CD4-positive, alpha-beta T cell treated with Interleukin-12 subunit alpha and Interleukin-12 subunit beta, for 1 hour (primary cell): ENCODE data around the gene CCDC92.

ENCODE experiments used
- DNase-seq: peaks from one replicate; pipeline ENCODE4 v3.0.0-alpha.2; 2020

Gene CCDC92

DNA sequence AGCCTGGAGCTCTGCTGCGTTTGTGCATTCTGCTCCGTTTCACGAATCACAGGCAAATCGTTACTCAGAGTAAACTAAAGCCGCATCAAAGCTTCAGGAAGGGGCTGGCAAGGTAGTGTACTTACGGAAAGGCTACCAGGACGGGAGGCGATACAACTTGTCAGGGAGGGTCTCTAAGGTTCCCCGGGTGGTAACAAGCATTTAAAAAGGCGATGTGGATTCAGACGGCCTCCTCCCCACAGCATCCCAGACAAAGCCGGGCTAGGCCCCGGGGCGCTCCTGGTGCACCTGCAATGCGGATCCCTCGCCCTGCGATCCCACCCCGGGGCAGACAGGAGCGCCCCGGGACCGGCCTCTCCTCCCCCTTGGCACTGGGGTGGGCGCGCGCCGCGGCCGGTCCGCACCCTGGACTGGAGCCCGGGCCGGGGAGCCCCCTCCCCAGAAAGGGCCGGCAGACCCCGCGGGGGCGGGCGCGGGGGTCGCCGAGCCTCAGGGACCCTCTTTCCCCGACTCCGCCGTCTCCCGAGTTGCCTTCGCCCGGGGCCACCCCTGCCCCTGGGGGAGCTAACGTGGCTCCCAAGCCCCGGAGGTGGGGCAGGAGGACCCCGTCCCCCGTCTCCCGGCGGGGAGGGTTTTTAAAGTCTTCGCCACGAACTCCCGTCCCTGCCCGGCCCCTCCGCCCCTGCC, 718 bp downstream of the CCDC92 start:
- DNase-seq: peak; percentile 40

GRCh38 chr12:123971449-123971769, 1.2 kb downstream of the CCDC92 start:
- DNase-seq: no peak

DNA sequence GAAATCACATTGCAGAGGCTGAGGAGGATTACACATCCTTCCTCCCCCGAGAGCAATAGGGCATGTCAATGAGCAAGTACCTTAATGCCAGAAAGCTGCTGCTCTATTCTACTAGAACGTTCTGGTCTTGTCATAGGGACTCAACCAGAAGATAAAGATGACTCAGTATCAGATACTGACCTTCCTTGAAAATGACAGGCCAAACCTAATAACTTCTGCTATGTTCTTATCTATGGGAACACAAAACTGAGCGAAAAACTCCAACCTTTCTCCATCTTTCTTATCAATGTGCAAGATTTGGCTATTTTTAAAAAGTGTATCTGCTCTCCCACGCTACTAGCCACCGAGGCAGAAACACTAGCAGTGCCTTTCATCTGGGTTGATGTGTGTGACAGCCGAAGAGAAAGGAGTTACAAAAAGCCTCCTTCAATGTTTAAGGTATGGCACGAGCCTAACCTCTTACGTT, 5.5 kb downstream of the CCDC92 start:
- DNase-seq: no peak

DNA sequence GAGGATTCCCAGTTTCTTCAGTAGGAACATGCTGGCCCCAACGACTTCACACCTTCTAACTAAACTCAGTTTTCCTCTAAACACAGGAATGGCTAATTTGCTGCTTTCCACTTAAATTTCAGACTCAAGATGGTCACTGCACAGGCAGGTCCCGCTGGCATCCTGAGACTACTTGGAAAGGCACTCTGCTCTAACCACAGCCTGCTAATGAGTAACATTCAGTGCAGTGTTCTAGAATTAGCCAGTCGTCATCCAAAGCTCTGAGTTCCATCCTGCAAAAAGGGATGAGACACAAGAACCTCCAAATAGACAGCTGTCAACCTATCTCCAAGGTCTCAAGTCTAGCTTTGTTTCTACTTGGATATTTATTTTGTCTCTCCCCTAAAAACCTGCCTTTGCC, 6.0 kb downstream of the CCDC92 start:
- DNase-seq: no peak

DNA sequence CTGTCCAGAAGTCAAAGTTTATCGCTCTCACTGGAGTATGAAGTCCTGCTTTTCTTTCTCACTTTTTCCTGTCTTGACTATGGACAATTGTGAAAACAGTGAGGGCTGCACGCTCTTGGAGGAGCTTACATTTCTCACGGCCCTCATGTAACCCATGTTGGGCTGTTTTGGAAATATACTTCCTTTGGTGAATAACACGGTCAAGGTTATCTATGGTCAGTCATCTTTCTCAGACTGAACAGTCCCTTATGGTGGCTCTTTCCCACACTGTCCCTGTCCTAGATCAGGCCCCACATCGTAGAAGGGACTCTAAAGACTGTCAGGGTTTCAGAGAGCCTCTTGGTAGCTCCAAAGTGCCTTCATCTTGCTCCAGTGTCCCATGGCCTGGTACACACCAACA, 7.2 kb downstream of the CCDC92 start:
- no peak for DNase-seq

DNA sequence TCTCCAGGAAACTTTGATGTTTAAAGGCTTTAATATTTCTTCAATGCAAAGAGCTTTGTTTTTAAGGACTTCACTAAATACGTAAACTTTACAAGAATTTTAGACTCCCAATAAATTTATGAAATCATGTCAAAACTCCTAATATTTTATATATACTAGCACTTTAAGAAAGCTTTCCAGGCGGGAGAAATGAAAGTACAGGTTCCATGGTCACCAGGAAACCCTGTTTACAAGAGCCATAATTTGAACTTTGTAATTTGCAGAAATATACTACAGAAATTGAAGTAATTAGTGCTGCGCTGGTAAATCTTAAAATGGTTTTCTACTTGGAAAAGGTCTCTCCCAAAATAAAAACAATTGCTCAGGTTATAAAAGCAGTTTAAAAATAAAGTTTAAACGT, 8.8 kb downstream of the CCDC92 start:
- DNase-seq: no peak

DNA sequence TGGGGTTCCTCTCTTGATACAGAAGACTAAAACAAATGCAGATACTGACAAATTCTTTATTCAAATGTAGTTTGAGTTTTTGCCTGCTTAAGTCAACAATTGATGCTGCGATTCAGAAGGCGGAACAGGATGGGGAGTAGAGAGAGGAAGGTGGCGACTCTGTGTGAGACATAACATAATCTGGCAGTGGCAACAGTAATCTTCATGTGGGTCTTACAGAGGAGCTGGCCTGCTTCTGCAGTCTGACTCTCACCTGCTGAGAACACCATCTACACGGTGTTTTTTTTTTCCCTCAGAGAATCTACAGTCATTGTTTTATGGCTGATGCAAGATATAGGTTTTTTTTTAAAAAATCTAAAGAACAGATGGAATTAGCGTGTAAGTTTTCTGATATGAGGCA, 10.1 kb downstream of the CCDC92 start:
- DNase-seq: no peak

DNA sequence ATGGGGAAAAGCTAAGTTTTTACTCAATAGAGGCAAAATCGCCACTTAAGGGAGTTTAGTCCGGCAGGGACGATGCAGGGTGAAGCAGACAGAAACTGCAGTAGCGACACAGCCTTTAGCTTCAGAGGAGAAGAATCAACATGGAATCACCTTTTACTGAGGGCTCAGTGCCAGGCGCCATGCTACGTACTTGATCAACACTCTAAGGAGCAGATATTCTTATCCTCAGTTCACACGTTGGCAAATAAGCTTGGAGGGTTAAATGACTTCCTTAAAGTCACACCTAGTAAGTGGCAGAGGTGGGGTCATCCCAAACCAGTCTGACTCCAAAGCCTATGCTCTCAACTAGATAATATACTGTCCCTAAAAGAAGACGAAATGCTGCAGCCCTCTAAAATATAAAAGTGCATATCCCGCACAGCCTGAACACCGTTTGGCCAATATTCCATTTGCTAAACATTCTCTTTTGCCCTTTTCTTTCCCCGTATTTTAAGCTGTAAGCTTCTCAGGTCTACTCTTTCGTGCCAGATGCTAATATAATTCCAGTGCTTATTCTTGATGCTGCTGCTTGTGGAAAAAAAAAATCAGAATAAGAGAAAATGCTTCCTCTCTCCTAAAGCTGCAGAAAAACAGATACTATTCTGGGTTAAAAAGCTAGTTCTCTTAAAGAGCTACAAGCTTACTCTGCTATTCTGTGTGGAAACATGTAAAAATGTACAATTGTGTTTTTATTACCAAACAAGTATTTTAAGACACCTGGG, 10.9 kb downstream of the CCDC92 start:
- DNase-seq: no peak

DNA sequence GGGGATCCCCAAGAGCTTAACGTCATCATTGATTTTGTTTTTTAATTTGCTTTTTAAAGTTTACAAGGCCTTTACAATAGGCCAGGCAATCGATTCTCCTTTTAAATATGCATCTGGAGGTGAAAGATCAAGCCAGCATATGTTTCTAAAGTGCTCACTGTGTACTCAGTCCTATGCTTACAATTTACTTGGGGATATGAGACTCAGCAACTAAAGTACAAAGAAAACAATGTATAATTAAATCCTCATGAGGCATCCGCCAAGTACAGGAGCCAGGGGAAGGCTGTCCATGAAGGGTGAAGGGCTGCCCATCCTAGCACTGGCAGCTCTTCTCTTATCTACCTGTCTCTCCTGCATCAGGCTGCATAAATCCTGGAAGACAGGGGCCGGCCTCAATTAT, 11.8 kb downstream of the CCDC92 start:
- no peak for DNase-seq

DNA sequence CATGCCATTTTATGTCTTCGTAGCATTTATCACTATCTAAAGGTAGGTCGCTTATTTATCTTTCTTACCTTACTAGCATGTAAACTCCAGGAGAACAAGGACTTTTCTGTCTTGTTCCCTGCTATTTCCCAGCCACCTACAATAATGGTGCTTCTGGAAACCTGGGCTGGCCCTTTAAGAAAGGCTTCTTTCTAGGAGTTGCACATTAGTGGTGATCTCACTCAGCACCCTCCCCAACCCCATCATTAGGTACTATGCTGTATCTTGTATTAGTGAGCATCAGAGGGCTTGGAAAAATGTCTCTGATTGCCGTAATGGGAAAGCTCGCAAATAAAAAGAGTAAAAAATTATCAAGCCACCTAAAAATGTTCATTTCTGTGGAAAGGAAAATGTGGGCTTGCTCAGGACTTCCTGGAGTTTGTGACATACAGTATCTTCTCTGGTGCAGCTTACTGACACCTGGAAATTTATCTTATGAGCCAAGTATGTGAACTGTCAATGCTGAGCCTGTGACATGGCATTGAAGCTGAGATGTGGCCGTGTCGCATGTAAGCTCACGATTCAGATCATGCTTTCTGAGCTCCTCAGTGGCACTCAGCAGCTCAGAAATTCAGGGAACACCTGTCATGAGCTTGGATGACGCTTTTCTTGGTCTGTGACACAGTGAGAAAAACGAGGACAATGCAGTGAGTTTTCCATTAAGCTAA, 12.4 kb downstream of the CCDC92 start:
- no peak for DNase-seq

- no peak for DNase-seq
Observed at GRCh38 chr12:123958876-123959275, 13.8 kb downstream of the CCDC92 start.

- DNase-seq: no peak
Observed at GRCh38 chr12:123958462-123958861, 14.2 kb downstream of the CCDC92 start.

DNA sequence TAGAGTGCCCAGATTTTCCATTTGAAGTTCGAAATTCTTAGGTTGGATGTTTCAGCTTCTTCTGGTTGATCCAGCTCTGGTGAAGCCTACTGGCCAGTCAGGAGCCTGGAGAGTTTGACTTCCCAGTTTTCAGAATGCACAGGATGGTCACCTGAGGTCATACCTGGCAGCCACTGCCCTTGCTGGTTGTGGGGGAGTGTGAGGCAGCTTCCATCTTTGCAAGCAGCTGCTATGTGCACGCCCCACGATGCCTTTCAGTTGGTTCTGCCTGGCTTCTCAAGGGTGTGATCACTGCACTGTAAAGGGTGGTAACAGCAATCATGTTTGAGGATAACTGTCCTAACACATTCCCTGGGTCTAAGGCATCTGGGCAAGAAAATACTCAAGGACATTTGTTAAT, 15.4 kb downstream of the CCDC92 start:
- DNase-seq: no peak

- no peak for DNase-seq
Observed at GRCh38 chr12:123956249-123956648, 16.4 kb downstream of the CCDC92 start.

GRCh38 chr12:123954647-123955350, 17.8 kb downstream of the CCDC92 start:
- no peak for DNase-seq

DNA sequence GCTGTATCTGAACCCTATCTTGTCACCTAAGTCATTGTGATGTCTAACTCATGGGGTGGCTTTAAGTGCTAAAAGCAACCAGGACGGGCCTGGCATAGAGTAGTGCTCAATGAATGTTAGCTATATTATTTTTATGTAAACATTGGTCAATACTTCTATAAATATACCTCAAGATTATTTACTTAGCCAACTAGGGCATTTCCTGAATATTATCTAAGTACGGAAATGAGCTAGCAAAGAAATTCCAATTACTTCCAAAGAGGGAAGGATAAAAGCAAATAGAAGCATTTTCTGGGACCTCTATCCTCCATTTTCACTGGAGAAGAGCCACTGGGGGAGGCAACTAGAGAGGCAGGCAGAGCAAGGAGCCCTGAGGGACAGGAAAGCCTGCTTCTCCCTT, 20.6 kb downstream of the CCDC92 start:
- DNase-seq: no peak

GRCh38 chr12:123951467-123951866, 21.2 kb downstream of the CCDC92 start:
- DNase-seq: no peak

DNA sequence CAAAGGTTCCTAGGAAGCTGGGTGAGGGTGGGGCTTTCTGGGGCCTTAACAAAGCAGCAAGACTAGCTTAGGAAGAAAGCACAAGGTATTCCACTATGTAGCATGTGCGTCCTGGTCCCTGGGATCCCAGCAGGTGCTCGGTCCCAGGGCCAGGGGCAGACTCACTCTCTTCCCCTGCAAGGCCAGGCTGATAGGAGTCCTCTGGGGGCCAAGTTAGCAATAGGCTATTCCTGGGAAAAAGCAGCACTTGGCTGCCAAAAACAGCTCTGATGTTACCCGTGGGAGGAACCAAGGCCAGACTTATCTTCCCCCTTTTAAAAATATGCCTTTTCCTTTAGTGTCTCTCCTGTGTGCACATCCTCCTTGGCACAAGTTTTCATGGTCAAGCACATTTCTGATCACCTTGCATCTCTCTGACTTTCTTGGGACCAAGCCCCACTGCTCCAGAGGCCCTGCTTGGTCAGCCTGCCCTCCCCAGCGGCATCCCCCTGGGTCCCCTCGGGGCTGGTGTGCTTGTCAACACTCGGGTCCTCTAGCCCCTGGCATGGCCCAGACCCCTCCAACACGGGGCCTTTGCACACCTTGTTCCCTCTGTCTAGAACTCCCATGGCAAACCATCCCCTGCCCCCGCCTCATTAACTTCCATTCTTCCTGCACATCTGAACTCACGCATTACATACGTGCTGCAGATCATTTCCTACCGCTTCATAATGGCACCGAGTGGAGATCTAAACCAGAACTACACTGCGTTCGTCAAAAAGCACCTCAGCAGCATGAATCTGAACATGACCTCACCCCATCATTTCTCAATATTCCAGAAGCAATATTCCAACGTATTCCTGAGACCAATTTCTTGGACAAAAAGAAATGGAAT, 21.9 kb downstream of the CCDC92 start:
- no peak for DNase-seq

GRCh38 chr12:123949770-123950165, 22.9 kb downstream of the CCDC92 start:
- no peak for DNase-seq

DNA sequence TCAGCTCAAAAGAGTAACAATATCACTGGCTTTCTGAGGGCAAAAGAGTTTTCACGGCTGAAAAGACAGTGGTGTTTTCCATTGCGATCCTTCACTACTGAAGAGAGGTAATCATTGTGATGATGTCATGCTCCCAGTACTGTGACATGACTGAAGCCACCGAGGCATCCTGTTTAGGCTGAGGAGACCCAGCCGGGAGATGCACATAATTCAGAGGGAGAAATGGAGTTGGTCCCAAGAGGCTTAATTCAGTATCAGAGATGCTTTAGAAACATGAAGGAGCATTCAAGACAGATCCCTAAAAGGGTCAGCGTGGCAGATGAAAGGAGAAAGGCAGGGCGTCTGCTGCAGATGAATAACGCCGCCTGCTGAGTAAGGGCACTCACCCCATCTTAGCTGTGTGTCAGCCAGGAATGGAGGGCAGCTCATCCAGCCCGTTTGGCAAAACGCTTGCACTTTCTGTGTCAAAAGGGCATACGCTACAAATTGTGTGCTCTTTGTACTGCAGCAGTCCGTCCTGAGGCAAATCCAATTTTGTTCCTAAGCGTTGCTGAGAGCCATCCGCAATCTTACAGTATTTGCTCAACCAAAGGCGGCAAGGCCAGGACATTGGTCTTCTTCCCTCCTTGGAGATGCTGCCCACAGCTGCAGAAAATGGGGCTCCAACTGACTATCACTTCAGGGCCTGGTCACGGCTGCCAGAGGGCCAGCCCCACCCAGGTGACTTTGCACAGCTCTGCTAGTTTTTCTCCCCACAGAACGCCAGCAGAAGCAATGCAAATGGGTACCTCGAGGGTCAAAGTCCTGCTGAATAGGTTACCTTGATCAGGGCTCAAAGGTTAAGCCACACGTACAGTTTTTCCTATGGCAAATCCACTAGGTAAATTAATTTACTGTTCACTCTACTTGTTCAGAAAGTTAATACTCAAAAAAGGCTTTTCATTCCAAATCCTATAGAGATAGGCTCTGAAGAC, 23.5 kb downstream of the CCDC92 start:
- no peak for DNase-seq

DNA sequence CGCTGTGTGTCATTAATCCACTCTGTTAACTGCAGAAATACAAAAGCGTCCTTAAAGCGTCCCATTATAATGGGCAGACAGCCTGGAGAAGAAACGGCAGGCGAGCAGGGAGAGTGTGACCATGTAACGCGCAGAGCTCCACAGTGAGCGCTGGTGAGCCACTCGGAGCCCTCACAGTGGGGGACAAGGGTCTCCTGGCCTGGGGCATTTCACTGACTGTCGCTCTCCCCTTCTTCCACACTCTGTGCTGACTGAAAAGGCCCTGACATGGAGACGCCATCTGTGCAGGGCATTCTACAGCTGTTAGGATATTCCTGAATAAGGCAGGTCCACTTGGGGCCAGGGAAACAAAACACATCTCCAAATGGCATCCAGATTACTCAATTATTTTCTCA, 24.2 kb downstream of the CCDC92 start:
- DNase-seq: no peak
